HG02973 (cell line): Measurements from ENCODE around the gene NUTM2A.
"Not testable (repeated sequence)": the region's sequence is repeated elsewhere in the genome, so short reads cannot be mapped to it uniquely, and the experiment has no call there.

ENCODE experiments used
- ATAC-seq: cut with Tn5 transposase; IDR thresholded peaks from one replicate; pipeline ENCODE4 v1.9.1; 2021; ENCODE audit warnings: moderate library complexity; ENCODE audit not compliant: unreplicated experiment

Gene NUTM2A, protein sequence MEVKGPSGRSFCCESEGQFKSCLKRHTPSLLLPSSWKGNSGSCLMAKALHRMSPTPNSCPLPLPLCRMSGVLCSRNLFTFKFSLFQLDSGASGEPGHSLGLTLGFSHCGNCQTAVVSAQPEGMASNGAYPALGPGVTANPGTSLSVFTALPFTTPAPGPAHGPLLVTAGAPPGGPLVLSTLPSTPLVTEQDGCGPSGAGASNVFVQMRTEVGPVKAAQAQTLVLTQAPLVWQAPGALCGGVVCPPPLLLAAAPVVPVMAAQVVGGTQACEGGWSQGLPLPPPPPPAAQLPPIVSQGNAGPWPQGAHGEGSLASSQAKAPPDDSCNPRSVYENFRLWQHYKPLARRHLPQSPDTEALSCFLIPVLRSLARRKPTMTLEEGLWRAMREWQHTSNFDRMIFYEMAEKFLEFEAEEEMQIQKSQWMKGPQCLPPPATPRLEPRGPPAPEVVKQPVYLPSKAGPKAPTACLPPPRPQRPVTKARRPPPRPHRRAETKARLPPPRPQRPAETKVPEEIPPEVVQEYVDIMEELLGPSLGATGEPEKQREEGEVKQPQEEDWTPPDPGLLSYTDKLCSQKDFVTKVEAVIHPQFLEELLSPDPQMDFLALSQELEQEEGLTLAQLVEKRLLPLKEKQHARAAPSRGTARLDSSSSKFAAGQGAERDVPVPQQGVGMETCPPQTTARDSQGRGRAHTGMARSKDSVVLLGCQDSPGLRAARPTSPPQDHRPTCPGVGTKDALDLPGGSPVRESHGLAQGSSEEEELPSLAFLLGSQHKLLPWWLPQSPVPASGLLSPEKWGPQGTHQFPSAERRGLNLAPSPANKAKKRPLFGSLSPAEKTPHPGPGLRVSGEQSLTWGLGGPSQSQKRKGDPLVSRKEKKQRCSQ

DNA sequence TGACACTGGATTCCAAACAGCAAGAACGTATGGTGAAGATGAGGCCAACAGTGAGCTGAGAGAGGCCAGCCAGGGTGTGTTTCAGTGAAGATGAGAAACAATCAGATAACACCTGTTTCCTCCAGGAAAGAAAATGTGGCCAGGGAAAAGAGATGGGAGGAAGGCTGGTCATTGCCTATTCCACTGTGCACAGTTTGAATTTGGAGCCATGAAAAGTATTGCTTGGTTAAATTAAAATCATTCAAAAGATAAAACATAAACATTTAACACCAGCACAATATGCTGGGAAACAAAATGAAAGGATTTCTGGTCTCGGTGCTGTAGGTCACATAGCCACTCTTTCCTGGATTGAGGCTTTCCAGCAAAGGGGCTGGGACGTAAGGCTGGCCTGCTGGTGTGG is at the start of gene NUTM2A:
Gene NUTM2A (plus strand): TSS at position 301 of the 400 bp plus-strand sequence. CDS start 383 bp downstream, outside the sequence.
- ATAC-seq, result not testable (repeated sequence)

DNA sequence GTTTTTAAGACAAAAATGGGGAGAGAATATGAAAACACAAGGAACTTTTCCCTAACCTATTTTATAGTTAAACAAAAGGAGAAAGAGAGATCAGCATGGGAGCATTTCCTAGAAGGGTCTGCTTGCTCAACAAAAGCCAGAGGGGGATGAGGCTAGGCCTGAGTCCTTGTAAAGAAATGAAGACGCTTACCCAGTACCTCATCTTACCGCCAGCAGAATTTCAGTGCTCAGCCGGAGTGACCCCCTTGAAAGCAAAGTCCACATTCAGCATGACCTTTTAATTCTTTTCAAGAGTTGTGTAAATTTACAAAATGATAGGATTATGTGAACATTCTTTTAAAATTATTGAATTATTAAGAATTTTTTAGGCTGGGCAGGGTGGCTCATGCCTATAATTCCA is 47.7 kb upstream of the NUTM2A start:
- ATAC-seq, result not testable (repeated sequence)

DNA sequence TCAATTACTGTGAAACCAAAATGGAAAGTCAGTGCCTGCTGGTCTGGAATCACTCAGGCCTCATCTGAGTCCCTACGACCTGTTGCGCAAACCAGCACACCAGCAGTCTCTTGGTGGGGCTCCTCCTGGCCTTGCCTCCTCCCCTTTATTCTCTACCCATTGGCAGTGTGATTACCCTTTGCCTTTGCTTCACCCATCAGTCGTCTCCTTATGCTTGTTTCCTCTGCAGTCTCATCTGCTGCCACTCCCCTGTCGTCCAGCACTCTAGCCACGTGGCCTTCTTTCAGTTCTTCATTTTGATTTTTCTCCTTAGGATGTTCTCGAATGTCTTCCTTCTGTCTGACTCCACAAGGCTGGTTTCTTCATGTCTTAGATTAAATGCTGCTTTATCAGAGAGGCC is 40.8 kb upstream of the NUTM2A start:
- ATAC-seq, result not testable (repeated sequence)

DNA sequence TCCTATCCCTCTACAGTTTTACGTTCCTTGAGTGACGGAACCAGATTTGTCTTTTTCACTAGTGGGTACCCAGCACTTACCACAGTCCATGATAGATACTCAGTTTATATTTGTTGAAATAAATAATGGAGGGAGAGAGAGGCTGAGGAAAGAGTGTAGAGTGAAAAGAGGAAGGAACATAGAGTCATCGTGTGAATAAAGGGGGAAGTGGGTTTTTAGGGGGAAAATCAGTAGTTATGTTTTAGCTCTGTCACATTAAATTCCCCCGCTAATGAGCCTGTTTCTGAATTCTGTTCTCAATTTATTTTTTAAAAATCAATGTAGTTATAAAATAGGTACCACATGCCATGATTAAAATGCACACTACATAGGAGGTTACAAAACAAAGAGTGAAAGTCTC is 39.2 kb upstream of the NUTM2A start:
- ATAC-seq, result not testable (repeated sequence)

DNA sequence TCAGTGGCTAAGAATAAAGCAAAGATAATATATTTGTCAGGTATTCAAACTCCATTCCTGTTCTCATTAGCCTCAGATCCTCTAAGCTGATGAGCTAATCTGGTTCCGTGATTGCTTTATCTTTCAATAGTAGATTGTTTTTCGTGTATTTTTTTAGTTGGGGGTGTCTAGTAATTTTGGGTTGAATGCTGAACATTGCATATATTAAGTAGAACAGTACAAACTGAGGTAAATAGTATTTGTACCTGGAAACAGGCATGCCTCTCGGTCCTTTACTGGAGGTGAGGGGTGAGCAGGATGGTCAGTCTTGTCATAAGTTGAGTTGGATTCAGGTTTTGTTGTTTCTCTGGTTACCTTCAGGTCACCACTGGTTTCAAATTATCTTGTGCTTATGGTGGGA is 37.7 kb upstream of the NUTM2A start:
- not testable (repeated sequence) for ATAC-seq

DNA sequence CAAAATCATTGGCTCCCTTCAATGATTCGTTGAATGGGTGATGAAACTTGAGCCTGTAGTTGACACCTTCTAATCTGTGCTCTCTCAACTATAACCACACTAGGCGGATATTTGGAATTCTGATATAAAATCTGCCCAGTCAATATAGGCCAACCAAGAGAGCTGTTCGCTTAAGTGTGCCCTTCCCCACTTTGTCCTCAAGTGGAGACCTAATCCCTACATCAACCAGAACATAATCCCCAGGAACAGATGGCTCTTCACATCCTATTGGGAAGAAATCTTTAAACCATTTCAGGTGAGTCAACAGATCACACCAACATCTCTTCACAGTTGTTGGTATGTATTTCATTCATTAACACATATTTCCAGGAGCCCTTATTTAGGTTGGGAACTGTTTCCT is 33.4 kb upstream of the NUTM2A start:
- ATAC-seq, result not testable (repeated sequence)

DNA sequence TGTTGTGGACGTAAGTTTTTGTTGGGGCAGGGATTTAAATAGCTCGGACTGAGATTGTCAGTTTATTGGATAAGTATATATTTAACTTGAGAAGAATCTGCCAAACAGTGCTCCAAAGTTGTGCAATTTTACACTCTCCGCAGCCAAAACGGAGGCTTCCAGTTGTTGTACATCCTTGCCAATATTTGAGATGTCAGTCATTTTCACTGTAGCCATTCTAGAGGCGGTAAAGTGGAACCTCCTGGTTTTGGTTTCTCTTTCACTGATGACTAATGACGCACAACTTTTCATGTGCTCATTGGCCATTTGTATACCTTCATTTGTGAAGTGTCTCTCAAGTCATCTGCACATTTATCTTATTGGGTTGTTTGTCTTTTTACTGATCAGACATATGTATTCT is 24.3 kb upstream of the NUTM2A start:
- peak; percentile 51 for ATAC-seq

DNA sequence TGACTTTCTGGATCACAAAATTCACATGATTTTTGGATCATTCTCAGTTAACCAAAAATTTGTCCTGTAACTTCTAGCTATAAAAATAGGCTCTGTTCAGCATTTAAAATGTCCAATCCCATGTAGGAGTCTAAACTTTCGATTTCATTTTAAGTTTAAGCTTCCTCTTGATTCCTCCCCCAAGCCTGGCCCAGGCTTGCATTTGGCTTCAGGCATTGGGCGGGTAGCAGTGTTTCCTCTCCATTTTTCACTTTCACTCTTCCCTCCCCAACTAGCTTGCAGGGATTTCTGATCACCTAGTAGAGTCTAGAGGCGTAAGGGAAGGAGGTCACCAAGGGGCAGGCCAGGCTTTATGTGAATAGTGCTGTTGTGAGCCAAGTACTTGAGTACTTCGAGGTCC is 20.4 kb upstream of the NUTM2A start:
- not testable (repeated sequence) for ATAC-seq

DNA sequence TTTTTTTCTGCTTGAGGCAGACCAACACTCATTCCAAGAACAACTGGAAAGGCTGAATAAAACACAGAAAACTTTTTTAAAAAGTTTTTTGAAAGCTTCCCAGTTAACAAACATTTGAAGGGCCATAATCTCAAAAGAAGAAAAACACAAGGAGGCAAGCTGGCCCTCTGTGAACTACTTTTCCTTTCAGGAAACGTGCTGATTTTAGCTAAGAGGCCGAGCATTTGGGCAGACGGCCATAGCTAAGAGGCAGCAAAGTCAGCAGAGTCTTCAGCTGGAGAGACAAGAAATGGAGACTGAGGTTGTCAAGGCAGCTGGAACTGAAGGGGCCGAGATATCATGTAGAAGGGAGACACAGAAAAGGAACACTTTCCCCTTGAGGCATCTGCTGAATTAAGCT is 18.3 kb upstream of the NUTM2A start:
- not testable (repeated sequence) for ATAC-seq

DNA sequence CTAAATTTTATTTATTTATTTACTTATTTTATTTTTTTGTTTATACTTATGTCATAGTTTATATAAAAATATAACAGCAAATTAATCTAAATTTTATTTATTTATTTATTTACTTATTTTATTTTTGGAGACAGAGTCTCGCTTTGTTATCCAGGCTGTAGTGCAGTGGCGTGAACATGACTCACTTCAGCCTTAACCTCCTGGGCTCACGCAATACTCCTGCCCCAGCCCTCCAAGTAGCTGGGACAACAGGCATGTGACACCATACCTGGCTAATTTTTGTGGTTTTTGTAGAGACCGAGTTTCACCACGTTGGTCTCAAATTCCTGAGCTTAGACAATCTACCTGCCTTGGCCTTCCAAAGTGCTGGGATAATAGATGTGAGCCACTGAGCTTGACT is 14.9 kb upstream of the NUTM2A start:
- ATAC-seq, result not testable (repeated sequence)

DNA sequence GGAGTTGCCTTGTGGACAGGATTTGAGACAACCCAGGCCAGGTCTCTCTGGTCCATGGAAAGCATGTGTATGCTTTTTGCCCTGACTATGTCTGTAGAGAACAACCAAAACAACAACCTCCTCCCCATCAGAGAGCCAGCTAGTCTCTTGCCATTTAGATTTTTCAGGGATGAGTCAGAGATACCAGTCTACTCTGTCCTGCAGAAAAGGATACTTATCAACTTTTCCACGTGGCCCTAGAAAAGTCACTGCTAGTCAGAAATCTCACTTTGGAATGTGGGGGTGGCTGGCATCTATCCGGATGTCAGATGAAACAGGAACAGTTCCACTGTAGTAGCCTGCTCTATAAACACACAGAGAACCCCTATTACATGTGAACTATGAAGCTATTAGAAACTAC is 13.4 kb upstream of the NUTM2A start:
- not testable (repeated sequence) for ATAC-seq

DNA sequence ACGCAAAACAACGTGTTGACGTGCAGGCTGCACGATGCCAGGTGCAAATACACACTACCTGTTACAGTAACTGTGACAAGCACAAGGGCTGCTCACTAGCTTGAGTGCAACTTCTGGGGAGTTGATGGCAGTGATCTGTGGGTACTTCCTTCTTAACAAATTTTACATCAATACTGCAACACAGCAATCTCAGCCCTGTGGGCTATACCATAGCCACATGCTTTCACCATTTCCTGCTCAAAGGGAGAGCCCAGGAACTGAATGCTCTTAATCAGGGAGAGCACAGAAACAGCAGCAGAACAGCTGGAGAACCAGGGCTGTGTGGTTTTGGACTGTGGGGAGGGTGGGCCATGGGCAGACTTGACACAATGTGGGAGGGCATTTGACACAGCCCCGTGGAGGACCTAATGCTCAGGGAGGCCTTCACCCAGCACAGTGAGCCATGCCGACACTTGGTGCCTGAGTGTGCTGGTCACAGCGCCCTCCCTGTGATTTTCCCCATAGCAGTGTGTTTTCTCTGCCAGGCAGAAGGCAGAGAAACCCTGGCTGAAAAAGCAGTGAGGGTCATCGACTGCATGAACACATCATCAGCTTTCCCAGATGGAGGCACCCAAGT is 12.0 kb upstream of the NUTM2A start:
- ATAC-seq, result not testable (repeated sequence)

DNA sequence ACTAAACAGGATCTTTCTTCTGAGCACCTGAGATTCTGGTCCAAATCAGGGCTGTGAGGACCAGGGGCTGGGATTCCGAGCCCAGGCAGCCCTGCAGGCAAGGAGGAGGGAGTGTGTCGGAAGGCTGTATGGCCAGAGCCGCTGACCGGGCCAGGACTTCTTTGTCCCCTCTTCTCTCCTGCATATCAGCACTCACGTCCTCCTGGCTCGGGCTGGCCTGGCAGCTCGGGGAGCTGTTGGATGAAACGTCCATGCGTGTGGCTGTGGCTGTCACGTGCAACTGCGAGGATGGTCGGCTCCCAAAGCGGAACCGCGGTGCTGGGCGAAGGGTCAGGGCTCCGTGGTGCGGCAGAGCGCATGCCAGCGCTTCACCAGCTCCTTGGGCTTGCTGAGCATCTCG is 11.4 kb upstream of the NUTM2A start:
- ATAC-seq, result not testable (repeated sequence)

DNA sequence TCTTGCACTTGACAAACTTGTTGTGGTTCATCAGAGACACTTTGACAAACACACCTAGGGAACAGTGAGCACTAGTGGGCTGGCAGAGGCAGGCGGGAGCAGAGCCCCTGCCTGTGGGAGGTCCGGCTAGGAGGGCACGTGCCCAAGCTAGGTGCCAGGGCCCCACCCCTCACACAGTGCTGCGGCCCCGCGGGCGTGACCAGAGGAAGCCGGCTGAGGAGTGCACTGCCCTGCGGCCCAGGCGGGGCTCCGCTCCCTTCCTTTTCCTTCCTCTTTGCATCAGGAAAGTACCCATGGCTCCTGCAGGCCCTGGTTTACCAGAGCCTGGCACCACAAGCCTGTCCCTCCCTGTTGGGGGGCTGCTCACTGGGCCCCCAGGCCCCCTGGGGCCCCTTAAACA is 9.1 kb upstream of the NUTM2A start:
- not testable (repeated sequence) for ATAC-seq

DNA sequence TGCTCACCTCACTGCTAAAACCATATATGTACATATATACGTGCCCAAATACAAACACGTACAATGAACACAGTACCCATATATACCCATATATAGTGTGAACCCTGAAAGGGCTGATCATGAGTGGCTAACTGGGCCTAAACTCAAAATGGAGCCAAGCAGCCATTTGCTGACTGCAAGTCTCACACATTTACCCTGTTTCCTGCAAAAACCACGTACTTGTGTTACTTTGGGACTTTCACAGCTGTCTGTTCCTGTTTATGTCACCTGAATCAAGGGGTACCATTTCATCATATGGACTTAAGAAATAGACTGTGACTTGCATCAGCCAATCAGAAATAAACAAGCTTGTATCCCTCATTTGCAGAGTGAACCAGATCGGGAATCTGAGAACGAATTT is 5.9 kb upstream of the NUTM2A start:
- not testable (repeated sequence) for ATAC-seq

DNA sequence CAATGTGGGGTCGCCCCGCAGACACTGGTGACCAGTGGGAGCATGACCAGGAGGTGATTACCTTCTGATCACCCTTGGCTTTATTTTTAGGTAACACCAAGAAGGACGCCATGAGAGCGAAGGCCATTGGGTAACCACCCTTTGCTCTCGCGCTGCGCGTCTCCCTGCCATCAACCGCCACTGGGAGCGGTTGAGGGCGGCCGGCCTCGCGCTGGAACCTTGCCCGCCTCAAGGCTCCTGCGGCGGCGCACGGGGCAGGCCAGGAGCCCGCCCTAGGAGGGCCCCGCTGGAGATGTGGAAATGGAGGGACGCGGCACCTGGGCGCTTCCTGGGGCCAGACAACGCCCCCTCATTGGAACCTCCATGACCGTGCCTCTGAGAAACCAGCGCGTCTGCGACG is 2.5 kb upstream of the NUTM2A start:
- ATAC-seq, result not testable (repeated sequence)

DNA sequence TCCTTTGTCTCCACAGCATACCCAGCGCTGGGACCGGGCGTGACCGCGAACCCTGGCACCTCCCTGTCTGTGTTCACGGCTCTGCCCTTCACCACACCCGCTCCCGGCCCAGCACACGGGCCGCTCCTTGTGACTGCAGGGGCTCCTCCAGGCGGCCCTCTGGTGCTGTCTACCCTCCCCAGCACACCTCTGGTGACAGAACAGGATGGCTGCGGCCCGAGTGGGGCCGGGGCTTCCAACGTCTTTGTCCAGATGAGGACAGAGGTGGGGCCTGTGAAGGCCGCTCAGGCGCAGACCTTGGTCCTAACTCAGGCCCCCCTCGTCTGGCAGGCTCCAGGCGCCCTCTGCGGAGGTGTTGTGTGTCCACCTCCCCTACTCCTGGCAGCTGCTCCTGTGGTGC is 3.0 kb downstream of the NUTM2A start:
- ATAC-seq, result not testable (repeated sequence)

DNA sequence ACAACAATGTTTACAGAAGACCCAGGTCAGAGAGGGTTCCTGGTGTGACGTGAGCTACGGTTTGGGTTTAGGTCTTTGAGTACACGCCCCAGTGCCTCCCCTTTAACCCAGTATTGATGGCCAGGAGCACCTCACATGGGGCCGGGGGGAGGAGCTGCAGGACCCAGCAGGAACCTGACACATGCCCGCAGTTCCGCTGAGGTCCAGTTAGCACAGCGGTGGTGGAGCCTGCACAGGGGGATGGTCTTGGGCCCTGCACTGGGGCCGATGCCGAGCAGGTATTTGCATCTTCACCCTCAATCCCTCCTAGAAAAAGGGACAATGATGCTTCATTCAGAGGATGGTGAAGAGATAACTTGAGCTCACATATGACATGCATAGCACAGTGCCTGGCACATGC is 4.0 kb downstream of the NUTM2A start:
- not testable (repeated sequence) for ATAC-seq

DNA sequence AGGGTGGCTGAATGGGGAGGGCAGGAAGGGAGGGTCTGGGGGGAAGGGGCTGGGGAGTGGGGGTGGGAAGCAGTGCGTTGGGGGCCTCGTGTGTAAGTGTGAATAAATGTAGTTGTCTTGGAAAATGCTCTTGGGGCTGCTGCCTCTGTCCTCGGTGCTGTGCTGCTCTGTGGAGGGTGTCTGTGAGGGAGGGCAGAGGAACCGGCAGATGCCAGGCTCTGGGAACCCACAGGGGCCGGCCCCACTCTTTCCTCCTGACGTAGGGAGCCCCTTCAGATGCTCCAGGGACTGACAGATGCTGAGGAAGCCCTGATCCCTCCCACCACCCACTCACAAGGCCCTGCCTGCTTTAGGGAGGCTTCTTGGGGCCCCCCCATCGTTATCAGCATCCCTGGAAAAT is 9.6 kb downstream of the NUTM2A start:
- not testable (repeated sequence) for ATAC-seq

DNA sequence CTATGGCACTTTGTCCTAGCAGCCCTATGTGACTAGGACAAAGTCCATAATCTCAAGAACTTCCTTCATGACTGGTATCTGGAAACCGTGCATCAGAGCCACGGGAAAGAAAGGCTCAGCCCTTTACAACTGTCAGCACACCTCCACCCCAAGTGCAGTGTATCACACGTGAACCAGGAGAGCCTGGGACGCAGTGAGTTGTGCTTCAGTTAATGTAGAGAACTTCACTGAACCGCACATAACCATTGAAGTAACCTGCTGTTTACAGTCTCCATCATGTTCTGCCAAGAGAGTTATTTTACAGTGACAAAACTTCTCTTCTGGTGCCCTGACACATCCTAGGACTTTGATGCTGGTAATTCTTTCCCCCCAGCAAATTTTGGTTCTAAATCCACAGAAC is 12.0 kb downstream of the NUTM2A start:
- not testable (repeated sequence) for ATAC-seq

DNA sequence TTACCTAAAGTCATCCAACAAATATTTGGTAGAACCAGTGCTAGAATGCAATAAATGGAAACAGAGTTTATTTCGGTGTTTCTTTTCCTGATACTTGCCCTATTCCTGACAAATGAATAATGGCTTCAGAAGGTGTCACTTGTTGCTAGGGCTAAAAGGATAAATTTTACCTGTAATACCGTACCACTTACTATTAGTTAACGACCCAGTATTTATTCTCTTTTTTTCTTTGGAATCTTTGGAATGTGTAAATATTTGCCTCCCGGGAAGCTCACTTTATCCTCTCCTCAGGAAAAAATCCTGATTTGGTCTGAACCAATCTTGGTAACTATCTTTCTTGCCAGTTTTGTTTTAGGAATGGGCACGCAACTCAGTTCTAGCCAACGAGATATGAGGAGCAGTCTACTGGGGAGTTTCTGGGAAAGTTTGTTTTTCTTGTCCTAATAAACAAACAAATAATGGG is 14.1 kb downstream of the NUTM2A start:
- not testable (repeated sequence) for ATAC-seq
